GM12878 (cell line): ENCODE results near the gene AIMP2. TPM values are rescaled to one million over a fixed set of nuclear protein-coding genes. Genes with fewer than 3 reads are reported as not detected.

ENCODE experiments used
- ATAC-seq: fragments of 200-7000 bp; cut with Tn5 transposase; 3 replicates; pipeline ENCODE4 v1.9.1; 2020; ENCODE audit warnings: mild to moderate bottlenecking, moderate library complexity
- BruUV-seq: library from RNA; stranded (reverse); fragments of 400-500 nt; replicated peaks from 2 replicates; lab custom pipeline; 2021; lab: Mats Ljungman, UMichigan
- CTCF ChIA-PET: fragments of 300-600 bp; sonication (Branson Sonifier 250); formaldehyde crosslinking; extraction: SDS; loops from one replicate; lab custom pipeline; 2021; ENCODE audit warnings: inconsistent platforms; lab: Yijun Ruan, JAX
- POLR2A ChIA-PET: fragments of 350-600 bp; formaldehyde crosslinking; extraction: SDS; loops from one replicate; lab custom pipeline; 2021; ENCODE audit warnings: inconsistent platforms; lab: Charles Lee
- RAD21 ChIA-PET: fragments of 300-600 bp; sonication (Branson Sonifier 250); formaldehyde crosslinking; loops from one replicate; lab custom pipeline; 2023; ENCODE audit warnings: antibody characterized with exemption; ENCODE audit not compliant: unreplicated experiment; lab: Charles Lee
- SMC1A ChIA-PET: fragments of 300-600 bp; sonication (Branson Sonifier 250); formaldehyde crosslinking; loops from one replicate; lab custom pipeline; 2023; ENCODE audit not compliant: unreplicated experiment, uncharacterized antibody; lab: Charles Lee
- DNase-seq: peaks from one replicate; pipeline ENCODE4 v3.0.0-alpha.2; 2011; ENCODE audit warnings: low read depth, low spot score
- FAIRE-seq: peaks from 3 replicates; lab custom pipeline; 2011; peaks lifted over from hg19 to GRCh38; lab: Jason Lieb, UNC
- H2AFZ ChIP-seq: 2 replicates; pipeline ENCODE4 v1.6.0; 2011; ENCODE audit warnings: low read depth, low read length, control low read depth; ENCODE audit not compliant: control insufficient read depth
- H3K27ac ChIP-seq: 2 replicates; pipeline ENCODE4 v1.5.1; 2011; ENCODE audit warnings: control low read depth; ENCODE audit not compliant: control insufficient read depth, insufficient read depth
- H3K27me3 ChIP-seq, 2 experiments: replicated peaks in 1 of 2; 2 replicates each; pipeline versions ENCODE4 v1.6.0 to v1.6.1; 2011; ENCODE audit warnings: low read length in 1 of 2; ENCODE audit not compliant: control insufficient read depth in 2 of 2, insufficient read depth in 2 of 2
- H3K36me3 ChIP-seq, 2 experiments: 2 replicates each; pipeline ENCODE4 v1.5.1; 2011; ENCODE audit warnings: low read length in 1 of 2; ENCODE audit not compliant: control insufficient read depth in 2 of 2, insufficient read depth in 2 of 2
- H3K4me1 ChIP-seq: 2 replicates; pipeline ENCODE4 v1.6.1; 2011; ENCODE audit warnings: mild to moderate bottlenecking, low read length, moderate library complexity, mixed read lengths; ENCODE audit not compliant: control insufficient read depth, insufficient read depth
- H3K4me2 ChIP-seq: 2 replicates; pipeline ENCODE4 v1.6.0; 2011; ENCODE audit warnings: control low read depth; ENCODE audit not compliant: control insufficient read depth, insufficient read depth
- H3K4me3 ChIP-seq: fragments of 200-600 bp; sonication (generic); 2 replicates; pipeline ENCODE4 v1.5.1; 2016
- H3K79me2 ChIP-seq: 2 replicates; pipeline ENCODE4 v1.6.0; 2011; ENCODE audit warnings: low read length; ENCODE audit not compliant: control insufficient read depth, insufficient read depth
- H3K9ac ChIP-seq: 2 replicates; pipeline ENCODE4 v1.8.0; 2011; ENCODE audit warnings: low read length, control low read depth, mixed read lengths; ENCODE audit not compliant: control insufficient read depth, insufficient read depth
- H3K9me3 ChIP-seq: replicated peaks from 3 replicates; pipeline ENCODE4 v1.5.1; 2011; ENCODE audit warnings: mild to moderate bottlenecking, low read length; ENCODE audit not compliant: control insufficient read depth, insufficient read depth
- H4K20me1 ChIP-seq: 2 replicates; pipeline ENCODE4 v1.6.0; 2011; ENCODE audit not compliant: control insufficient read depth, insufficient read depth
- ZNF384 ChIP-seq: IDR thresholded peaks from 2 replicates; pipeline ENCODE4 v1.6.1; 2012; ENCODE audit warnings: low read depth, mild to moderate bottlenecking, low read length, improper control_type of control experiment, borderline replicate concordance
- WGBS: methylation state at CpG from one replicate; pipeline ENCODE4 v1.1.6; 2016; ENCODE audit warnings: low lambda C conversion rate; ENCODE audit not compliant: insufficient replicate concordance, insufficient coverage; ENCODE audit errors: missing lambda C conversion rate; 5-methylcytosine and 5-hydroxymethylcytosine counted together
- in situ Hi-C: fragments of 300-500 bp; cut with MboI; formaldehyde crosslinking; loops from 9 replicates; pipeline ENCODE4 v1.14.3; 2018; ENCODE audit warnings: mixed read lengths
- intact Hi-C: fragments of 100-400 bp; cut with micrococcal nuclease; formaldehyde crosslinking; loops from one replicate; pipeline ENCODE4 v1.14.2; 2022; ENCODE audit not compliant: unreplicated experiment
- polyA plus RNA-seq, 11 experiments: library from polyadenylated mRNA; depleted of rRNA in 4 of 11; unstranded in 6 of 11; stranded (reverse) in 5 of 11; fragments of >200 nt; fragmentation: Nextera tagmentation in 4 of 11; fragmentation: Illumina TruSeq in 1 of 11; extraction: Ambion mirVana in 4 of 11; extraction: Trizol in 1 of 11; gene quantifications; 1 replicate in 1 of 11; 2 replicates in 10 of 11; pipeline versions ENCODE4 v1.2.1 to v1.2.3, GENCODE V29; 2011 to 2016; ENCODE audit warnings: inconsistent platforms in 2 of 11, missing spikeins in 2 of 11, low read depth in 1 of 11
- total RNA-seq, 4 experiments: library from RNA; depleted of rRNA in 3 of 4; stranded (reverse); fragments of >200 nt in 3 of 4; fragmentation: Illumina TruSeq in 1 of 4; extraction: Trizol in 1 of 4; gene quantifications; 2 replicates each; pipeline versions ENCODE4 v1.2.1 to v1.2.3, GENCODE V29; 2013 to 2021
- TF ChIP-seq, protein P1 (sequence below): fragments of 450-650 bp; IDR thresholded peaks from 2 replicates; pipeline ENCODE4 v1.6.1; 2014; ENCODE audit warnings: mild to moderate bottlenecking

Gene AIMP2
- total and polyA plus RNA-seq, 10 of the 15 experiments (the other 5 are each of a cell fraction or from before 2014, with no cell fraction given) = 46.7 to 130 (median 70.5) TPM

DNA sequence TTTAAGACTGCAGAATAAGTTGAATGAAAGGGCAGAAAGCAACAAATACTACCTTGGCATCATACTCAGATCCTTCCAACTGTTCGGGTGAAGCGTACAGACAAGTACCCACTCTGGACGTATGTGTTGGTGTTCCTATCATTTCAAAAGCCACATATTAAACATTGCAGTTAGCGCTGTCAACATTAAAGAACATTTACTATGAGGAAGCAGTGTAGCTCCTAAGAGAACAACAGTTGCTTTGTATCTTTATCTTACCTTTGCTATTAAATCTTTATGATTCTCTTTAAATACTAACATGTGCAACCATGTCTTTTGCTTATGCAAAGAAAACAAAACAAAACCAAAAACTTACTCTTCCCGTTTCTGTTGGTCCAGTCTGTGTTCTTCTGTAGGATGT lies 19.5 kb downstream of the AIMP2 start:
- POLR2A ChIA-PET = no interaction called here
- H3K9ac ChIP-seq = no peak overlapping the region
- in situ Hi-C loops (no loop called here), intact Hi-C loops (no loop called here)
- no peak for TF ChIP-seq ZNF384
- H3K36me3 ChIP-seq = peaks cover 11 to 26% of the 10 kb centered on the region in 2 experiments
- no peak overlapping the region for H2AFZ ChIP-seq
- SMC1A ChIA-PET = no interaction called here
- WGBS = 86% methylated on average over 5 of the region's 5 CpGs
- no peak overlapping the region for H3K4me3 ChIP-seq
- no peak overlapping the region for H3K4me2 ChIP-seq
- ATAC-seq (no peak), DNase-seq (no peak), FAIRE-seq (no peak)
- H3K4me1 ChIP-seq = peaks cover 13% of the 10 kb centered on the region
- H3K27ac ChIP-seq = no peak overlapping the region
- H3K27me3 ChIP-seq = no peaks in the 10 kb centered on the region
- no peaks in the 10 kb centered on the region for H3K9me3 ChIP-seq
- H4K20me1 ChIP-seq = no peaks in the 10 kb centered on the region
- no TSS peak for BruUV-seq
- no peaks in the 10 kb centered on the region for H3K79me2 ChIP-seq
- CTCF ChIA-PET = no interaction called here
- RAD21 ChIA-PET = no interaction called here

DNA sequence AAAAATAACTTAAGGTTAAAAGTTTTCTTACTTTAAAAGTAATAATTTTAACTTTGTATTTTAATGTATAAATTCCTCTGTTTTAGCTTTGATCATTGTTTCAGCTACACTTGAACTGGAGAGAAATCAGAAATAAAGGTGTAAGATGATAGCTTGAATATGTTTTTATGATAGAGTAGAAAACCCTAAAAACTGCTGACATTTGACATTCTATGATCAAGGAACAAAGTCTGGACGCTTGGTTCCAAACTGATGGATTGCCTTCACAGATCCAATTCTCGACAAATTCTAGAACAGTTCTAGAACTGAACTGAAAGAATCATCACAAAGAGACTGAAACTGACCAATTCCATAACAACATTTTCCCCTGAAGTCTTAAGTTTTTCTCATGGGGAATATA lies 21.9 kb downstream of the AIMP2 start, which contains the start of gene ANKRD61:
Gene ANKRD61, plus strand, starts transcription at position 389 of the 400 bp plus-strand sequence. Its CDS starts 0 bp downstream, at position 389.
- RAD21 ChIA-PET = no interaction called here
- in situ Hi-C loops = no loop called here
- ATAC-seq (no peak), FAIRE-seq (no peak), DNase-seq (no peak)
- CTCF ChIA-PET = no interaction called here
- Histone ChIP-seq H3K4me1 (peaks cover 11% of the 10 kb centered on the region), H4K20me1 (no peaks in the 10 kb centered on the region), H3K27ac (no peak within 1 kb of the TSS), H3K79me2 (no peaks in the 10 kb centered on the region), H3K27me3 (no peaks in the 10 kb centered on the region), H3K9me3 (no peaks in the 10 kb centered on the region), H2AFZ (no peak within 1 kb of the TSS), H3K4me3 (no peak within 1 kb of the TSS), H3K36me3 (peaks cover 9 to 21% of the 10 kb centered on the region in 2 experiments), H3K9ac (no peak within 1 kb of the TSS), H3K4me2 (no peak within 1 kb of the TSS)
- TF ChIP-seq, protein P1, sequence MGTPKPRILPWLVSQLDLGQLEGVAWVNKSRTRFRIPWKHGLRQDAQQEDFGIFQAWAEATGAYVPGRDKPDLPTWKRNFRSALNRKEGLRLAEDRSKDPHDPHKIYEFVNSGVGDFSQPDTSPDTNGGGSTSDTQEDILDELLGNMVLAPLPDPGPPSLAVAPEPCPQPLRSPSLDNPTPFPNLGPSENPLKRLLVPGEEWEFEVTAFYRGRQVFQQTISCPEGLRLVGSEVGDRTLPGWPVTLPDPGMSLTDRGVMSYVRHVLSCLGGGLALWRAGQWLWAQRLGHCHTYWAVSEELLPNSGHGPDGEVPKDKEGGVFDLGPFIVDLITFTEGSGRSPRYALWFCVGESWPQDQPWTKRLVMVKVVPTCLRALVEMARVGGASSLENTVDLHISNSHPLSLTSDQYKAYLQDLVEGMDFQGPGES = no peak
- POLR2A ChIA-PET = no interaction called here
- no TSS peak for BruUV-seq
- intact Hi-C loops = no loop called here
- 98% methylated on average over 2 of the region's 2 CpGs for WGBS
- SMC1A ChIA-PET = no interaction called here
